NK-92 (cell line): ENCODE measurements around the gene ARAP1.

Source experiments
- DNase-seq: peaks from one replicate; lab custom pipeline; 2025; ENCODE audit not compliant: unreplicated experiment; lab: John Stamatoyannopoulos, UW

Gene ARAP1

GRCh38 chr11:72725724-72726028 lies 26.5 kb downstream of the ARAP1 start:
- no peak for DNase-seq

DNA sequence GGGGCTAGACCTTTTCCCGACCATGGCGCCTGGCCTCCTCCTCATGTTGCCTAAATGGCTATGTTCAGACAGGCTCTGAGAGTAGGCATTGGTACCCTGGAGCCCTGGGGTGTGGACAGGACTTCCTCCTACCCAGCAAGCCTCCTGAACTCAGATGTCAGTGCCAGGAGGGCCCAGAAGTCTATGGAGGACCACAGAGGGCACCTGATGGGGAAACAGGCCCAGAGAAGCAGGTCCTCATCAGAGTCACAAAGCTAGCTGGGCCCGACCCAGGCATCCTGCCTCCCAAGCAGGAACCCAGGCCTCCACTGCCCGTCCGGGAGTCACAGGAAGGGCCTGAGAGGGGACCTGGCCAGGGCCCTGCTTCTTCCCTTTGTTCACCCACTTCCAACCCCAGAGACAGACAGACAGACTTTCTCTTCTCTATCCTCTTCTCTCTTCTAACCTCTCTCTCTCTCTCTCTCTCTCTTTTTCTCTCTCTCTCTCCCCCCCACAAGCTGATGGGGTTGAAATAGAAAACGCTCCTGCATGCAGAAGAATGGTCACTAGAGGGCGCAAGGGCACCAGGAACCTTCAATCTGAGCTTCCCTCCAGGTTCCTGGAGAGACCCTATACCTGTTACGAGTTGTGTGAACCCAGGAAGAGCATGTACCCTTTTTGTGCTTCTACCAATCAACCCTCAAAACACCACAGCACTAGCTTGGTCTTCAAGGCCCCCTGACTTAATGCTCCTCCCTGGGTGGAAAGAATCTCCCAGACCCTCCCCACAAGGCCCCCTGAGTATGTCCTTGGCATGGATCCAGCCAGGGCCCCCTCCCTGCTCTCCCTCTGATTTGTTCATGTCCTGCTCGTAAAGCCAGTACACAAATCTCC lies 27.1 kb downstream of the ARAP1 start:
- no peak for DNase-seq

DNA sequence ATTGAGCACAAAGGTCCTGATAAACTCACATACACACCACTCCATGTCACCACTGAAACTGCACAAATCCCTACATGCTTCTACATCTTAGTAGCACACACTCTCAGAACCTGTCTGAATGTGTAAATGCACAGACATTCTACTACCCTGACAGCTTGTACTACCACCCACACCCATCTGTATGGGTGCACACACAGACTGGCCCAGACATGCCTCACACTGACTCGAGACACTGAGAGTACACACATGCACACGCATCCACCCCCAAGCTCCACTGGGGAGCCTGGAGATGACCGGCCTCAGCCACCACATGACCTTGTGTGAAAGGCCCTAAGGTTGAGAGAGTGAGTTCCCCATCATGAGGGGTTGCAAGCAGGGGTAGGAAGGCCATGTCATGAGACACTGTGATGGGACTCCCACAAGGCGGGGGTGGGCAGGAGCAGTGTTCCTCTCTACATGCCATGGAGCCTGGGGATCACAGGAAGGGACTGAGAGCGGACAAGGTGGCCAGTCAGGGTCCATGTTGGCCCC lies 28.1 kb downstream of the ARAP1 start:
- DNase-seq, result no peak

DNA sequence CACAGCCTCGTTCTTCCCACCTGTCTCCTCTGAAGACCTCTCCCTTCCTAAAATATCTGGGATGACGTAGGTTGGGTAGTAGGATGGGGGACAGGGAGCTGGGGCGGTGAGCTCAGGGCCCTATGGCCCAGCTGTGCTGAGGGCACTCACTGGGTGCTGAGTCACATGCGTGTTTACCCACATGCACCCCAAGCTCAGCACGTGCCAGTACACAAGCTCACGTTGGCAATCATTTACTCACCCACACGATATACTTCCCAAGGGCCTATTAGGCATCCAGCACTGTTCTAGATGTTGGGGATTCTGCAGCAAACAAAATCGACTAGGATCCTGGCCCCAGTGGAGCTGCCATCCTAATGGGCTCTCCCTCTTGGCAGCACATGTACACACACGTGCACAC lies 28.7 kb downstream of the ARAP1 start:
- no peak for DNase-seq

DNA sequence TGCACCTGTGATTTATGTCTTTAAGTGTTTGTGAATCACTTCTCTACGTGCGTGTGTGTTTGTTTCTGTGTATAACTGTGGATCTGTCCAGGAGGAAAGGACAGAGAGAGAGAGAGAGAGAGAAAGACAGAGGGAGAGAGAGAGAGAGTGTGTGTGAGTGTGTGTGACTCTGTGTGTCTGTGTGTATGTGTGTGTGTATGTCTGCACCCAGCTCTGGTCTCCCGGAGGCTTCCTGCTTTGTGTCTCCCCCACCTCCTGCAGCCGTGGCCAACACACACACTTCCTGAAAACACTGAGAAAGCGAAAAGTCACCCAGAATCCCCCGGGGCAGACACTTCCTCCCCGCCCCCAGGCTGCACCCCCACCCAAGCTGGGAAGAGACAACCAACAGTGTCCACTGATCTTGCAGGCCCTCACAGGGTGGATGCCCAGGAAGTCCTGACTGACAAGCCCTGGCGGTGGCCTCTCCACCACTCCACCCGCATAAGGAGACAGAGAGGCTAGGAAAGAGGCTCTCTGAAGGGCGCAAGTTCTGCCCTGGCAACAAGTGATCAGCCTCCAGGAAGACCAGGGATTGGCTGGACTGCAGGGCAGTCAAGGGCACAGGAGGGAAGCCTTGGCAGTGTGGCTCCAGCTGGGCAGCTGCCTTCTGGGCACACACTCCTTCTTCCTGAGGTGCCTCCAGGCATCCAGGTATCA lies 30.0 kb downstream of the ARAP1 start:
- DNase-seq, result peak; percentile 59

GRCh38 chr11:72721689-72722049 lies 30.5 kb downstream of the ARAP1 start:
- DNase-seq, result no peak

- no peak for DNase-seq
These were observed 30.9 kb downstream of the ARAP1 start for GRCh38 chr11:72721276-72721675.

- DNase-seq, result no peak
These were observed 31.4 kb downstream of the ARAP1 start for GRCh38 chr11:72720784-72721183.

DNA sequence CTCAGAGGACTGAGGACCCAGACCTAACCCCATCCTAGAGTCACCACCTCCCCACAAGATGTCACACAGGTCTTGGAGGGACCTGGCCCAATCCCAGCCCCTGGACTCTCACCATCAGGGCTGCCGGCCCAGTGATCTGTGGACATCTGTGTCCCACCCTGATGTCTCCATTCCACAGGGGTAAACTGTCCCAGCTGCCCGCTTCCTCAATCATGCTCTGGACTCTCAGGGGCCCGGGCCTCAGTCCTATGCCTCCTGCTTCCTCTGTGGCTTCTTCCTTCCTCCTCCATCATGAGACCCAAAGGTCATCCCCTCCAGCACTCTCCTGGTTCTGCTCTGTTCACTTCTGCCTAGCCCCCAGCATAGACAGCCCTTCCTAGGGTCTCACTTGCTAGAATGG lies 32.2 kb downstream of the ARAP1 start:
- DNase-seq, result no peak

- DNase-seq, result no peak
These were observed 32.7 kb downstream of the ARAP1 start for GRCh38 chr11:72719551-72719950.

DNA sequence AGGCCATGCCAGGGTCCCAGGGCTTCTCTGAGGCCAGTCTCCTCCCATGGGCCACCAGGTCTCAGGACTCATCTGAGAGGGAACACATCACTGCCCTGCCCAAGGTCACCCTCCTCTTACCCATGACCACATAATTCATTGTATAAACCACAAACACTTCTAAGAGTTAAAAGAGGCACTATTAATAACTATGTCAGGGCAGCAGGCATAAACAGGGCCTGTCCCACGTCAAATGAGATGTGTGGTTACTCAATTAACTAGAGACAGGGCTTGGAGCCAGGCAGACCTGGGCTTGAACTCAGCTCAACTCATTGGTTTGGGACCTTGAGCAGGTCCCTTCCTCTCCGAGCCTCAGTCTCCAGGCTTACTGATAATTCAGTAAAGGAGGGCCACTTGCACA lies 33.1 kb downstream of the ARAP1 start:
- DNase-seq, result no peak

DNA sequence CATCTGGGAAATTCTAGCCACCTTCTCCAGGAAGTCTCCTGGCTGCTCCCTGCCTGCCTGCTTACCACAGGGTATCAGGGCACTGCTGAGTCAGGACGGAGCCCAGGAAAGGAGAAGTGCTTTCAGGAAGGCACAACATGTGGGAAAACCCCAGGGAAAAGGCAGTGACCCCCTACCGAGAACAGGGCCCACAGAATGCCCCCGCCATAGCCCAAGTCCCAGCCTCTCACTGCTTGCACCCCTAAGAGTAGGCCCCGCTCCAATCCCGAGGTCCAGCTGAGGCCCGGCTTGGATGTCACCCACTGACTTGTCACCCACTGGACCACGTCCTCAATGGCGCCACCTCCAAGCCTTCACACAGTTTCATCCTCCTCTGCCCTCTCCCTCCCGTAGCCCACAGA lies 34.1 kb downstream of the ARAP1 start:
- DNase-seq, result no peak

GRCh38 chr11:72716788-72717435 lies 35.3 kb downstream of the ARAP1 start:
- no peak for DNase-seq

- no peak for DNase-seq
These were observed 35.9 kb downstream of the ARAP1 start for GRCh38 chr11:72716290-72716689.

GRCh38 chr11:72712841-72713240 lies 39.4 kb downstream of the ARAP1 start:
- DNase-seq, result no peak

DNA sequence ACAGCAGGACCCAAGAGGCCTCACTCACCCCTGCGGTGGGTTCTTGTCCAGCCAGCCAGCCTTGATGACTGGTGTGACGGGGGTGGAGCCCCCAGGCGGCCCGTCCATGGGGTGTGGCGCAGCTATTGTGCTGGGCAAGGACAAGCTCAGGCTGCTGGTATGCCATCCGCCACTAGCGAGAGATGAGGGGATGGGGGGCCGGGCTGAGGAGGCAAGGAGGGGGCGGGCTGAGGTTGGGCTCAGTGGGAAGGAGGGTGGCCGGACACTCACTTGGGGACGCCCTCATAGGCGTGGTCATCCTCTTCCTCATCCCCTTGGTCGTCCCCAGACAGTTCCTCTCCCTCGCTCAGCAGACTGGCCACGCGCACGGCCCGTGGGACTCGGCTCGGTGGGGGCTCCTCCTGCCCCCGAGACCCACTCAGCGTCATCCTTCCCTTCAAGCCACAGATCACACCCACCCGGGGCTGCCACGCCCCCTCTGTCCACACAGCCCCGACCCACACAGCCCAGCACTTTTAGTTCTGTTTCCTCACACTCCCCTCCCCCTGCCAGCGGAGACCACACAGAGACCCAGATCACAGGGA lies 39.9 kb downstream of the ARAP1 start:
- no peak for DNase-seq

DNA sequence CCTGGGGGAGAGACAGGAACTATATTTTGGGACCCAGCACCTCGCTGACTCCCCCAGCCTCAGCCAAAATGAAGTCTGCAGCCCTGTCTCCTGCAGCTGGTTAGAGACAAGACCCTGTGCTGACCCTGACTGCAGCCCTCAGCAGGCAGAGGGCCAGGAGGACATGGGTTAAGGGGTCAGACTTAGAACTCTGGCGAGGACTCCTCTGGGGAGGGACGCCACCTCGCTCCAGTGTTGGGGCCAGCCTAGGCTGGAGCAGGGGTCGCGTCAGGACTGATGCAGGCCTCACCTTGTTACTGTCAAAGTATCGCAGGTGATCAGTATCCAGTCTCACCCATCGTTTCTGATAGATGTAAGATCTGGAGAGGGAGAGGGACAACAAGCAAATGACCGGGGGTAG lies 41.1 kb downstream of the ARAP1 start:
- no peak for DNase-seq

- no peak for DNase-seq
These were observed 41.9 kb downstream of the ARAP1 start for GRCh38 chr11:72710278-72710677.

DNA sequence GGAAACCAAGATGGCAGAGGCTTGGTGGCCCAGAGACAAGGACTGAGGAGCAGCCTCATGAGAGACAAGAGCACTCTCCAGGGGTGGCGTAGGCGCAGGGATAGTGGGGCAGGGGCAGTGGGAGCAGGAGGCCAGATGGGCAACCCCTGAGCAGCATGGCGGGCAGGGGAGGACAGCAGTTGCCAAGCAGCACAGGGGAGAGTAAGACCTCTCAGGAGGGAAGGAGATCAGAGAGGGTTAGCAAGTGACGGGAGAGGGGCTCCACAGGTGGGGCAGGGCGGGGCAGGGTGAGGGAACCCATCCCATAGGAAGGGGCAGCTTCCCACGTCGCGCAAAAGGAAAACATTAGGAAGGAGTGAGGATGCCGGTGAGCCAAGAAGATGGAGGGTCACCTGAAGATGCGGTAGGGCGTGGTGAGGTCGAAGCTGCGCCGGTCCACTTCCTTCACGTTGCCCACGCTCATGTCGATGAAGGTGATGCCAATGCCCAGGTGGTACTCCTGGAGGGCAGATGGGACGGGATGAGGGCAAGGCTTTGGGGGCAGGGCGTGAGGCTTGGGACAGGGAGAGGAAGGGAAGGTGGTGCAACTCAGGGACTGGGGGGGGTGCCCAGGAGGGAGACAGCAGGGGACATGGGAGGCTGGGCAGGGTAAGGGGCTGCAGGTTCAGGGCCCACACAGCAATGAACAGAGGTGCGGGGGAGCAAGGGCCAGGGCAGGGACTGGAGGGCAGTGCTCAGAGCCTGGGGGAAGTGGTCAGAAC lies 42.5 kb downstream of the ARAP1 start:
- DNase-seq, result no peak

GRCh38 chr11:72707032-72707431 lies 45.2 kb downstream of the ARAP1 start:
- no peak for DNase-seq

DNA sequence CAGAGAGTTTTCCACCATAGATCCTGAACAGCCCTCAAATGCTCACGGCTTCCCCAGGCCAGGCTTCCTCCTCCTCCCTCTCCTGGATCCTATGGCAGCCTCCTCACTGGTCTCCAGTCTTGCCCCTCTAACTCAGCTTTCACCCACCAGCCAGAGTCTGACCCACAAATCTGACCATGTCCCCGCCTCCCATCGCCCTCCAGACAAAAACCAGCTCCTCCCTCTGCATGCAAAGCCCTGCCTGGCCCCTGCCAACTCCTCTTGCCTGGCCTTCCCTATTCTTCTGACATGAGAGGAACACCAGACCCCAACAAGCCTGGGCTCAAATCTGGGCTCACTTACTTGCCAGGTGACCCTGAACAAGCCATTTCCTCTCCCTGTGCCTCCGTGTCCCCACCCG lies 45.6 kb downstream of the ARAP1 start:
- no peak for DNase-seq
